MM.1S (cell line): ENCODE data around the gene SPATA17.

Source experiments
- DNase-seq: peaks from one replicate; pipeline ENCODE4 v3.0.0-alpha.2; 2015
- H2AFZ ChIP-seq: fragments of 300-600 bp; sonication (generic); 2 replicates; pipeline ENCODE4 v1.6.0; 2016; ENCODE audit warnings: antibody characterized with exemption, low read length
- H3F3A ChIP-seq: fragments of 300-600 bp; sonication (generic); 2 replicates; pipeline ENCODE4 v1.6.1; 2016; ENCODE audit warnings: mild to moderate bottlenecking, antibody characterized with exemption, low read length, moderate library complexity, mixed read lengths; ENCODE audit not compliant: insufficient read depth
- H3K27ac ChIP-seq: fragments of 300-600 bp; sonication (generic); 2 replicates; pipeline ENCODE4 v1.5.1; 2016; ENCODE audit warnings: mild to moderate bottlenecking, low read length
- H3K27me3 ChIP-seq: fragments of 300-600 bp; sonication (generic); replicated peaks from 2 replicates; pipeline ENCODE4 v1.6.0; 2016; ENCODE audit warnings: low read length; ENCODE audit not compliant: insufficient read depth
- H3K36me3 ChIP-seq: fragments of 300-600 bp; sonication (generic); replicated peaks from 2 replicates; pipeline ENCODE4 v1.6.1; 2016; ENCODE audit warnings: mild to moderate bottlenecking, low read length, mixed read lengths; ENCODE audit not compliant: insufficient read depth
- H3K4me1 ChIP-seq: fragments of 300-600 bp; sonication (generic); 2 replicates; pipeline ENCODE4 v1.6.1; 2016; ENCODE audit warnings: low read length, mixed read lengths
- H3K4me2 ChIP-seq: fragments of 300-600 bp; sonication (generic); 2 replicates; pipeline ENCODE4 v1.6.0; 2016; ENCODE audit warnings: low read depth, low read length
- H3K4me3 ChIP-seq: fragments of 300-600 bp; sonication (generic); 2 replicates; pipeline ENCODE4 v1.5.1; 2016; ENCODE audit warnings: low read length, mixed read lengths
- H3K79me2 ChIP-seq: fragments of 300-600 bp; sonication (generic); 2 replicates; pipeline ENCODE4 v1.6.1; 2016; ENCODE audit warnings: mixed run types, low read length, mixed read lengths
- H3K9ac ChIP-seq: fragments of 300-600 bp; sonication (generic); 2 replicates; pipeline ENCODE4 v1.6.1; 2016; ENCODE audit warnings: low read length, mixed read lengths
- H3K9me2 ChIP-seq: fragments of 300-600 bp; sonication (generic); replicated peaks from 2 replicates; pipeline ENCODE4 v1.6.1; 2016; ENCODE audit warnings: mild to moderate bottlenecking, low read length, mixed read lengths; ENCODE audit not compliant: insufficient read depth
- H3K9me3 ChIP-seq: fragments of 300-600 bp; sonication (generic); replicated peaks from 2 replicates; pipeline ENCODE4 v1.6.1; 2016; ENCODE audit warnings: mild to moderate bottlenecking, low read length, mixed read lengths; ENCODE audit not compliant: insufficient read depth
- H4K20me1 ChIP-seq: fragments of 300-600 bp; sonication (generic); 2 replicates; pipeline ENCODE4 v1.6.1; 2016; ENCODE audit warnings: mild to moderate bottlenecking, low read length, moderate library complexity, mixed read lengths; ENCODE audit not compliant: insufficient read depth
- EZH2 ChIP-seq: fragments of 300-600 bp; sonication (generic); optimal IDR thresholded peaks from 2 replicates; pipeline ENCODE3; 2017; ENCODE audit warnings: low read depth, mild to moderate bottlenecking, antibody characterized with exemption, low read length, mixed read lengths
- EZH2phosphoT487 ChIP-seq: fragments of 300-600 bp; sonication (generic); IDR thresholded peaks from 2 replicates; pipeline ENCODE4 v1.6.1; 2018; ENCODE audit warnings: antibody characterized with exemption, low read length
- TF ChIP-seq, protein P1 (sequence below): fragments of 300-600 bp; sonication (generic); IDR thresholded peaks from 2 replicates; pipeline ENCODE4 v1.5.1; 2016; ENCODE audit warnings: antibody characterized with exemption, low read length, mixed read lengths

Gene SPATA17

GRCh38 chr1:217875229-217875628 lies 244.1 kb downstream of the SPATA17 start:
- no peaks in the 10 kb centered on the region for H3K27me3 ChIP-seq
- H4K20me1 ChIP-seq, result no peaks in the 10 kb centered on the region
- DNase-seq, result no peak
- no peak overlapping the region for H3K4me2 ChIP-seq
- no peaks in the 10 kb centered on the region for H3K79me2 ChIP-seq
- no peak overlapping the region for H3K9ac ChIP-seq
- no peaks in the 10 kb centered on the region for H3K9me2 ChIP-seq
- no peaks in the 10 kb centered on the region for H3K9me3 ChIP-seq
- no peak overlapping the region for H3K4me3 ChIP-seq
- H3K36me3 ChIP-seq, result no peaks in the 10 kb centered on the region
- H3K4me1 ChIP-seq, result no peaks in the 10 kb centered on the region
- H3K27ac ChIP-seq, result no peak overlapping the region
- TF ChIP-seq EZH2, result no peak
- TF ChIP-seq EZH2phosphoT487, result no peak
- TF ChIP-seq, protein P1, sequence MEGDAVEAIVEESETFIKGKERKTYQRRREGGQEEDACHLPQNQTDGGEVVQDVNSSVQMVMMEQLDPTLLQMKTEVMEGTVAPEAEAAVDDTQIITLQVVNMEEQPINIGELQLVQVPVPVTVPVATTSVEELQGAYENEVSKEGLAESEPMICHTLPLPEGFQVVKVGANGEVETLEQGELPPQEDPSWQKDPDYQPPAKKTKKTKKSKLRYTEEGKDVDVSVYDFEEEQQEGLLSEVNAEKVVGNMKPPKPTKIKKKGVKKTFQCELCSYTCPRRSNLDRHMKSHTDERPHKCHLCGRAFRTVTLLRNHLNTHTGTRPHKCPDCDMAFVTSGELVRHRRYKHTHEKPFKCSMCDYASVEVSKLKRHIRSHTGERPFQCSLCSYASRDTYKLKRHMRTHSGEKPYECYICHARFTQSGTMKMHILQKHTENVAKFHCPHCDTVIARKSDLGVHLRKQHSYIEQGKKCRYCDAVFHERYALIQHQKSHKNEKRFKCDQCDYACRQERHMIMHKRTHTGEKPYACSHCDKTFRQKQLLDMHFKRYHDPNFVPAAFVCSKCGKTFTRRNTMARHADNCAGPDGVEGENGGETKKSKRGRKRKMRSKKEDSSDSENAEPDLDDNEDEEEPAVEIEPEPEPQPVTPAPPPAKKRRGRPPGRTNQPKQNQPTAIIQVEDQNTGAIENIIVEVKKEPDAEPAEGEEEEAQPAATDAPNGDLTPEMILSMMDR, result no peak
- no peak overlapping the region for H2AFZ ChIP-seq
- H3F3A ChIP-seq, result no peaks in the 10 kb centered on the region

GRCh38 chr1:217876401-217876800 lies 245.3 kb downstream of the SPATA17 start:
- no peaks in the 10 kb centered on the region for H3K36me3 ChIP-seq

GRCh38 chr1:217876896-217877295 lies 245.8 kb downstream of the SPATA17 start:
- Histone ChIP-seq H2AFZ (no peak overlapping the region), H3K27ac (no peak overlapping the region), H3K79me2 (no peaks in the 10 kb centered on the region), H3K9me2 (no peaks in the 10 kb centered on the region), H3K4me3 (no peak overlapping the region), H3K9ac (no peak overlapping the region), H3K36me3 (no peaks in the 10 kb centered on the region), H3K9me3 (no peaks in the 10 kb centered on the region), H3K4me1 (no peaks in the 10 kb centered on the region), H4K20me1 (no peaks in the 10 kb centered on the region), H3K4me2 (no peak overlapping the region), H3K27me3 (no peaks in the 10 kb centered on the region), H3F3A (no peaks in the 10 kb centered on the region)
- DNase-seq, result no peak
- TF ChIP-seq EZH2, result no peak
- TF ChIP-seq, protein P1, result no peak
- no peak for TF ChIP-seq EZH2phosphoT487

More at GRCh38 chr1:217876401-217876800, 245.3 kb downstream of the SPATA17 start:
- H3K9me2 ChIP-seq, result no peaks in the 10 kb centered on the region
- DNase-seq, result no peak
- no peaks in the 10 kb centered on the region for H3K27me3 ChIP-seq
- H2AFZ ChIP-seq, result no peak overlapping the region
- H3K4me3 ChIP-seq, result no peak overlapping the region
- H4K20me1 ChIP-seq, result no peaks in the 10 kb centered on the region
- H3K9ac ChIP-seq, result no peak overlapping the region
- H3K9me3 ChIP-seq, result no peaks in the 10 kb centered on the region
- H3K4me2 ChIP-seq, result no peak overlapping the region
- no peaks in the 10 kb centered on the region for H3K79me2 ChIP-seq
- H3K27ac ChIP-seq, result no peak overlapping the region
- H3F3A ChIP-seq, result no peaks in the 10 kb centered on the region
- TF ChIP-seq, protein P1, result no peak
- no peak for TF ChIP-seq EZH2
- no peak for TF ChIP-seq EZH2phosphoT487
- no peaks in the 10 kb centered on the region for H3K4me1 ChIP-seq
